ENCODE data around the gene PIAS2.
"Not testable (repeated sequence)": the region's sequence is repeated elsewhere in the genome, so short reads cannot be mapped to it uniquely, and the experiment has no call there.

DNA sequence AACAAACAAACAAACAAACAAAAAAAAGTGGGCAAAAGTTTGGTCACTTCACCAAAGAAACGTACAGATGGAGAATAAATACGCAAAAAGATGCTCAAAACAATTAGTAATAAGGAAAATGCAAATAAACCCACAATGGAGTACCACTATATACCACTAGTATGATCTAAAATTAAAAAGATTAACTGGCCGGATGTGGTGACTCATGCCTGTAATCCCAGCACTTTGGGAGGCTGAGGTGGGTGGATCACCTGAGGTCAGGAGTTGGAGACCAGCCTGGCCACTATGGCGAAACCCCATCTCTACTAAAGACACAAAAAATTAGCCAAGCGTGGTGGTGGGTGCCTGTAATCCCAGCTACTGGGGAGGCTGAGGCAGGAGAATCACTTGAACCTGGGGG is 84.9 kb downstream of the PIAS2 start:
- TF ChIP-seq CTCF, POLR2A (IDR thresholded peaks at IDR 0.05): not testable (repeated sequence)

Measured in Peyer's patch (tissue), 4 donors.